Left ventricle myocardium inferior (tissue), 1 donor: ENCODE results near the gene HIPK3. TPM values are rescaled to one million over a fixed set of nuclear protein-coding genes. Genes with fewer than 3 reads are reported as not detected.
A peak's percentile ranks its signal among the peaks of the same experiment; 100 is the strongest.

Experiments
- DNase-seq: peaks from one replicate; pipeline ENCODE4 v3.0.0-alpha.2; 2020
- H3K27ac ChIP-seq: fragments of 200-600 bp; replicated peaks from 2 replicates; pipeline ENCODE4 v1.8.0; 2021
- H3K27me3 ChIP-seq: fragments of 200-600 bp; 2 replicates; pipeline ENCODE4 v1.8.0; 2021; ENCODE audit warnings: low read depth
- H3K36me3 ChIP-seq: fragments of 200-600 bp; 2 replicates; pipeline ENCODE4 v1.8.0; 2021
- H3K4me1 ChIP-seq: fragments of 200-600 bp; 2 replicates; pipeline ENCODE4 v1.8.0; 2021
- H3K4me3 ChIP-seq: fragments of 200-600 bp; 2 replicates; pipeline ENCODE4 v1.8.0; 2021; ENCODE audit warnings: mild to moderate bottlenecking, moderate library complexity
- H3K9me3 ChIP-seq: fragments of 200-600 bp; replicated peaks from 2 replicates; pipeline ENCODE4 v1.8.0; 2021
- CTCF ChIP-seq: fragments of 200-600 bp; IDR thresholded peaks from 2 replicates; pipeline ENCODE4 v1.8.0; 2021; ENCODE audit warnings: antibody characterized with exemption, mild to moderate bottlenecking, borderline replicate concordance
- intact Hi-C: fragments of 100-400 bp; cut with micrococcal nuclease; formaldehyde crosslinking; loops from one replicate; pipeline ENCODE4 v1.11.0; 2022
- total RNA-seq: library from RNA; stranded (reverse); fragmentation: NEBNext Ultra II Directional; extraction: Animal tissue kit (Norgen Biotek cat#: 25700); gene quantifications from one replicate; pipeline ENCODE4 v1.2.1, GENCODE V29; 2021
- donor health status: DM: no; HTN: yes; CAD: no; lungs with severe emphysema.

Gene HIPK3
- total RNA-seq, 1 donor from 2014 or later = 247 TPM

GRCh38 chr11:33262011-33262645, 4.9 kb downstream of the HIPK3 start:
- peak overlapping the region; percentile 100 for H3K27ac ChIP-seq
- no peaks in the 10 kb centered on the region for H3K9me3 ChIP-seq
- DNase-seq = no peak
- intact Hi-C loops = no loop called here
- H3K4me1 ChIP-seq = peaks cover 92% of the 10 kb centered on the region
- TF ChIP-seq CTCF = no peak
- H3K4me3 ChIP-seq = peak overlapping the region; percentile 98
- no peaks in the 10 kb centered on the region for H3K27me3 ChIP-seq
- no peaks in the 10 kb centered on the region for H3K36me3 ChIP-seq

GRCh38 chr11:33263549-33263948, 6.4 kb downstream of the HIPK3 start:
- Histone ChIP-seq H3K27ac (peak overlapping the region; percentile 100), H3K4me3 (peak overlapping the region; percentile 98), H3K4me1 (peaks cover 95% of the 10 kb centered on the region), H3K27me3 (no peaks in the 10 kb centered on the region), H3K9me3 (no peaks in the 10 kb centered on the region), H3K36me3 (no peaks in the 10 kb centered on the region)
- no peak for TF ChIP-seq CTCF
- no peak for DNase-seq
- intact Hi-C loops = no loop called here

GRCh38 chr11:33264926-33265325, 7.7 kb downstream of the HIPK3 start:
- Histone ChIP-seq H3K36me3 (no peaks in the 10 kb centered on the region), H3K4me1 (peaks cover 100% of the 10 kb centered on the region), H3K4me3 (no peak overlapping the region), H3K9me3 (no peaks in the 10 kb centered on the region), H3K27me3 (no peaks in the 10 kb centered on the region), H3K27ac (peak overlapping the region; percentile 100)
- intact Hi-C loops = no loop called here
- TF ChIP-seq CTCF = no peak
- DNase-seq = no peak

GRCh38 chr11:33266393-33267215, 9.4 kb downstream of the HIPK3 start:
- Histone ChIP-seq H3K4me3 (no peak overlapping the region), H3K36me3 (peaks cover 3% of the 10 kb centered on the region), H3K4me1 (peaks cover 100% of the 10 kb centered on the region), H3K27me3 (no peaks in the 10 kb centered on the region), H3K9me3 (no peaks in the 10 kb centered on the region), H3K27ac (peak overlapping the region; percentile 59)
- intact Hi-C loops = no loop called here
- TF ChIP-seq CTCF = no peak
- DNase-seq = peak; percentile 45

- H3K36me3 ChIP-seq = peaks cover 3% of the 10 kb centered on the region
- H3K4me1 ChIP-seq = peaks cover 98% of the 10 kb centered on the region
- no peaks in the 10 kb centered on the region for H3K9me3 ChIP-seq
- no peak for TF ChIP-seq CTCF
- no peak overlapping the region for H3K4me3 ChIP-seq
- DNase-seq = no peak
- no peaks in the 10 kb centered on the region for H3K27me3 ChIP-seq
- peak overlapping the region; percentile 42 for H3K27ac ChIP-seq
- intact Hi-C loops = no loop called here
Measured at GRCh38 chr11:33268945-33269540, 11.9 kb downstream of the HIPK3 start.
